Astrocyte (in vitro differentiated cells and primary cell): Measurements from ENCODE around the gene IYD.

ENCODE experiments used
- CTCF ChIP-seq: IDR thresholded peaks from 2 replicates; pipeline ENCODE4 v1.5.1; 2011; ENCODE audit warnings: low read depth, mild to moderate bottlenecking, inconsistent platforms, low read length, moderate library complexity; ENCODE audit not compliant: insufficient read depth
- EZH2 ChIP-seq: IDR thresholded peaks from 2 replicates; pipeline ENCODE4 v1.6.1; 2012; ENCODE audit warnings: mild to moderate bottlenecking, low read length, inconsistent platforms; ENCODE audit not compliant: insufficient read depth

- TF ChIP-seq CTCF (no peak), EZH2 (no peak)
Measured at GRCh38 chr6:150403458-150404246, 34.8 kb downstream of the IYD start.
